OCI-M2 (cell line): ENCODE data around the gene FAAP20.
A peak's percentile ranks its signal among the peaks of the same experiment; 100 is the strongest.

Source experiments
- DNase-seq: peaks from one replicate; lab custom pipeline; 2025; ENCODE audit not compliant: unreplicated experiment; lab: John Stamatoyannopoulos, UW

The FAAP20 gene

DNA sequence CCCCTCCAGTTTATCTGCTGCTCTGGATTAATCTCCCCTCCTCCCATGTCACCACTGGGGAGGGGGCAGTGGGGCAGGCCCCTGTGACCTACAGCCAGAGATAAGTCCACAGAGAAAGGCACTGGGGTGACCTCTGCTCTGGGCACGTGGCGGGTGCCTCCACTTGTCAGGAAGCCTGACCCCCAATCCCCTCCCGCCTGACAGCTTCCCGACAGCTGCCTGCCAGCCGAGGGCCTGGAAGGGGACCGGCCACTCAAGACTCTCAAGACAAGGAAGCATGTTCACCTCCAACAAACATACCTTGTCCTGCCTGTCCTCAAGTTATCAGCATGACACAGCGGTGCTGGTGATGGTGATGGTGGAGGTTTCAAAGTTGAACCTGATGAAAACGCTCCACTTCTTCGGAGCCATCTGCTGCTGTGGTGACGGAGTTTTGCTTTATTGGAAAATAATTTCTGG is 3.2 kb upstream of the FAAP20 start:
- peak; percentile 9 for DNase-seq

DNA sequence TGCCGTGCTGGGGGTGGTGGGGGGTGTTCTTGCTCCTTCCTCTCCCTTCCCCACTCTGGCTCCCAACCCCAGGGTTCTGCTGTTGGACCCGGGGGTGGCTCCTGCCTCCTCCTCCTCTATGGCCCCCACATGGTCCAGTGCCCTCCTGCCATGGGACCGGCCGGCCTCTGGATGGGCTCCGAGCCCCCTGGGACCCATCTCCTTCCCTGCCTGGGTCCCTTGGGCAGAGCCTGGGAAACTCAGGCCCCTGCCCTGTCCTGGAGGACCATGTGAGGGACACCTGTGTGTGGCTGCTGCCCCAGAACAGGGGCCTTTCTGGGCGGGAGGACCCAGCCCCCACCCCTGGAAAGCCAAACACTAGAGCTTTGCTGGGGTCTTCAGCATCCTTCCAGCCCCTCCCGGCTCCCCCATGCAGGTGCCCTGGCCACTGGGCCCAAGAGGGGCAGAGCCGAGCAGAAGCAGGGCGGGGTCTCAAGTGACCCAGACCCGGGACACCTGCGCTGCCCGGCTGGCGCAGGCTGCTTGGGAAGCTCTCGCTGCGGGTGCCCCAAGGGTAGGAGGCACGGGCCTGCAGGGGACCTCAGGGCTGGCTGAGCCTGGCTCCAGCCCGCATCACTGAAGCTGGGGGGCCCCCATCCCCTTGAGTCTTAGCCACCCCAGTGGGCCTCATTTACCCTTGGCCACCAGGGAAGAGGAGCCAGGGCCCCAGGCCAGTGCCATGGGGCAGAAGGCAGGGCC is 2.5 kb upstream of the FAAP20 start:
- no peak for DNase-seq

DNA sequence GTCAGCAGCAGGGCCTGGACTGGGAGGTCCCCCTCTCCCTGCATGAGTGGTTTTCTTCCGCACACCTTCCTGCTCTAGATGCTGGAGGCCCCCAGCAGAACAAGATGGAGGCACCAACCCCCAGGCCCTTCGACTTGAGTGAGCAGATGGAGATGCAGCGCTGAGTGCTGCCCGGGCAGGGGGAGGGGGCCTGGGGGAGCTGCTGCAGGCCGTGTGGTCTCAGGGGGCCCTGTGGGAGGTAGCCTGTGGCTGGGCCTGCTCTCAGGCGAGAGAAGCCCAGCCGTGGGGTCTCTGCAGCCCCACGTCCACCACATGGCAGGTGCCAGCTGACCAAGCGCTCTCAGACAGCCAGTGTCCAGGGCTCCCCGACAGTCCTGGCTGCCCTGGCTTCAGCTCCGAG is 1.2 kb upstream of the FAAP20 start:
- no peak for DNase-seq

DNA sequence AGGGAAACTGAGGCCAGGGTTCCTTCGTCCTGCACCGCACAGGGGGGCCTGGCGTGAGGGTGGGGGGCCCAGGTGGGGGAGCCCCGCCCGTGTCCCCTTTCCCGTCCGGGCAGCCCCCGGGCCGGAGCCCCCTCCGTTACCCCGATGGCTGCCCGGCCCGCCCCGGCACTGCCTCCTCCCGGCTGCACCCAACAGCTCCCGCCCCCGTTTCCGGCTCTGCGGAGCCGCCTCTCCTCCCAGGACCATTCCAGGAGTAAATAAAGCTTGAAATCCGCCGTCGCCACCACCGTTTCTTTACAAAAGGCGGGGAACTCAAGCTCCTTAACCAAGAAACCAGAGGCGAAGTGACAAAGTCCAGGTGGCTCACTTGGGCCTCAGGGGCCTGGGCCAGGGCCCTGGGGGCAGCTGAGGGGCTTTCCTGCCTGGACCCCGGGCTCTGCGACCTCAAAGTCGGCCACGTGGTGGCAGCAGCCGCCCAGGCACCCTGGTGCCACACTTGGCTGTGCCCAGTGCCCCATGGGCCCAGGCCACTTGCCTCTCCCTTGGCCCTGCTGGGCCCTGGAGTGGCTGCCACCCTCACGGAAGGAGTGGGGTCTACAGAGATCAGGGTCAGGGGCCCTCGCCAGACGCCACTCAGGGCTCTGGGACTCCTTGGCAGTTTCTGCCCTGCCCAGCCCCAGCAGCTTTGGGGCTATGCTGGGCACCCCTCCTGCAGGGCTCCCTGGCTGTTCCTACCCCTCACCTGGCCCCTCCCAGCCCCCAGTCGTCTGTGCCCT is 514 bp upstream of the FAAP20 start:
- DNase-seq, result peak; percentile 81

DNA sequence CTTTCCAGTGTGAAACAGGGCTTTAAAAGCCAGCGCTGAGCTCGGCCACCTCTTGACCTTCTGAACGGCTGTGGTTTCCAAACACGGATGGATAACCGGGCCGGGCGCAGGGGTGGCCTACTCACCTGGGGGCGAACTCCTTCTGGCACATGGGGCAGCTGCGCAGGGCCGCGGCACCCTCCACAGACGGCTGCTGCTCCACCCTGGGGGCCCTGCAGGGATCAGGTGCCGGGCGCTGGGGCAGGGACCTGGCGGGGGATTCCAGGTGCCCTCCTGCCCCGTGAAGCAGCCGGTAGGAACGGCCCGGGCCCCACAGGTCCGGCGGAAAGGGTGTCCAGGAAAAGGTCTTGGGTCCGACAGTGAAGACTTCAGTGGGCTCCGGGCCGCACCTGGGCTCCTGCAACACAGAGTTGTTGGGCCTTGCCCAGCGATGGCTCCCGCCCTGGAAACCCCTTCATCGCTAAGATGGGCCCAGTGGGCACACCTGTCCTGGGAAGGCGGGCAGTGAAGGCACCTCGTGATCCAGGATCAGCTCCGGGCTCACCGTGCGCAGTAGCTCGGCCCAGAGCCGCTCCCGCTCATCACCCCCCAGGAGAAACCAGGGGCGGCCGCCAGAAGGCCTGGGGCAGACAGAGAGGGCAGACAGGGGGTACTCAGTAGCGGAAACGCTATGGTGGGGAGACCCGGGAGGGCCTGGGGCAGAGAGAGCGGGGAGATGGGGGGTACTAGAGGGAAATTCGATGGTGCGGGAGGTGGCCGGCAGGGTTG is 874 bp downstream of the FAAP20 start:
- DNase-seq, result no peak

DNA sequence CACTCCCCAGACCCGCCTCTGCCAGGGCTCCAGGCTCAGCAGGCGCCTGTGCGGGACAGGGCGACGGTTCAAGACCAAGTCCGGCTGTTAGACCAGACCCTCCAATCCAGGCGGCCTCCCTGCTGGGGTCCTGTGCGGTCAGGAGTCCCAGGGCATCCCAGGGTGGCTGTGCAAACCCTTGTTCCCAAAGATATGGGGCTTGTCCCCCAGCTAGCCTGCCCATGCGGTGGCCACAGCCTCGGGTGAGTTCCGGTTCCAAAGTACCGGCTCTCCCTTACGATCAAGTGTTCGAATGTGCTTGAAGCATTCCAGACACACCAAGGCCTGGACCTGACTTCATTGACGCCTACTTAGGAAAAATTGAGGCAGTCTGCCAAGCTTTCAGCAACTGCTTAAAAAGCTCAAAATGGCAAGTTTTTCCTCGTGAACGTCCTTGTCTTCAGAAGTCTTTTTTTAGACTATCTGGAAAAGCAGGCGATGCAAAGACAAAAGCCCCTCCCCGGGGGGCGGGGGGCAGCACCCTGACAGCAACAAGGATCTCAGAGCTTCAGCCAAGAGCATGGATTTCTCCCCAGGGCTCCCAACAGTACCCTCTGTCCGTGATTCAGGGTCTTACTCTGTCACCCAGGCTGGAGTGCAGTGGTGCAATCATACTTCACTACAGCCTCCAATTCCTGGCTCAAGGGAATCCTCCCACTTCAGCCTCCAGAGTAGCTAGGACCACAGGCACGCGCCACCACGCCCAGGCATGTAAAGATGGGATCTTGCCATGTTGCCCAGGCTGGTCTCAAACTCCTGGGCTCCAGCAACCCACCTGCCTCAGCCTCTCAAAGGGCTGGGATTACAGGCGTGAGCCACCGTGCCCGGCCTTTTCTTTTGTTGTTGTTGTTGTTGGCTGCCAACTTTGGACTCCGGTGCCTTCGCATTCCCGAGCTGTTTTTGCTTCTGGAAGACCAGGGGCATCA is 2.3 kb downstream of the FAAP20 start:
- DNase-seq, result no peak

DNA sequence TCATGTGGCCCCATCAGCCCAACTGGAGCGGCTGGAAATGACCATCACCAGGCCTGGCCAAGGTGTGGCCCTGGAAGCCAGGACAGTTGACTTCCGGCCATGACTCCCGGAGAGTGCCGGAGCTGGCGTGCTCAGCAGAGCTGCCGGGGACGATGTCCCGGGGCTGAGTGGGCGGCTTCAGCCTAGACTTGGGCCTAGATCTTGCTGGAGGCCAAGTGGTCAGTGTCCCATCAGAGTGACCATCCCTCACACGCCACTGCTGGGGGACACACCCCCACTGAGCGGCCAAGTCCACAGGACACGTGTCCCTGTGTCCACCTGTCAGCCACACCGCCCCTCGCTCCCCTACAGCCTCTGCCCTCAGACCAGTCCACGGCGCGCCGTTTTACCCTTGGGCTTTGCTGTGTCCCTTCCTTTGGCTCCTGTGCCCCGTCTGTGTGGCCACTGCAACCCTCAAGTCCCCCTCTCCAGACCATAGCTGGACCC is 4.0 kb downstream of the FAAP20 start:
- no peak for DNase-seq

DNA sequence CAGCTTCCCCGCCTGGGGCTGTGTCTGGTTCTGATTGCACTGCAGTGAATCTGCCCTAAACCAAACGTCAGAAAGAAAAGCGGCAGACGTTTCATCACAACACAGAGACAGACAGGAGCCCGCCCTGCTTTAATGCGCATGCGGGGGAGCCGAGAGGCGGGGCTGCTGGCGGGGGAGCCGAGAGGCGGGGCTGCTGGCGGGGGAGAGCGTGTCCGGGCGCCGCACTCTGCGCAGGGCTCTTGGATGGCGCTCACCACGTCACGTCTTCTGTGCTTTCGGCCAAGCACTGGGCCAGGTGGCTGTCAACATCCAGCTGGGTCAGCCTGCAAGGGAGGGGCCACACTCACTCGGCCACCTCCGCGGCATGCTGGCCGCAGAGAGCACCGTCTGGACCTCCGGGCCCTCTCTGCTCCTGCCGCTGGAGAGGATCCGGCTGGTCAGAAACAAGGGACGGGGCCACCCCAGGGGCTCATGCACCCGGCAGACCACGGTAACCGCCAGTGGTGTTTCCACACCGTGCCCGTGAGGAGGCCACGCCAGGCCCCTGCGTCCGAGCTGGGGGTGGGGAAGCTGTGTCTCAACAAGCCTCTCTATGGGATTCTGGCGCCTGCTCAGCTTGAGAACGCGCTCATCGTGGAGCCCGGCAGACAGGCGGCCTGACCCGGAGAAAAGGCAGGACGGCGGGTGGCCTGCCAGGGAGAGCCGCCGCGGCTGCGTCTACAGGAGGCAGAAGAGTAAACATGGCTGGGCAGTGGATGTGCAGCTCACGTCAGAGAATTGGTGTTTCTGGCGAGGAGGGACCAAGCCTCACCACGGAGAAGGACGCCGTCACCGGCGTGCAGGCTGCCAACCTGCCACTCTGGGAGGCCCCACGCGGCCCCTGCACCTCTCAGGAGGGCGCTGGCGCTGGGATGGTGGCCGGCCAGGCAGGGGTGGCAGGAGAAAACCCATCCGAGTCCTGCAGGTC is 4.8 kb downstream of the FAAP20 start:
- no peak for DNase-seq

DNA sequence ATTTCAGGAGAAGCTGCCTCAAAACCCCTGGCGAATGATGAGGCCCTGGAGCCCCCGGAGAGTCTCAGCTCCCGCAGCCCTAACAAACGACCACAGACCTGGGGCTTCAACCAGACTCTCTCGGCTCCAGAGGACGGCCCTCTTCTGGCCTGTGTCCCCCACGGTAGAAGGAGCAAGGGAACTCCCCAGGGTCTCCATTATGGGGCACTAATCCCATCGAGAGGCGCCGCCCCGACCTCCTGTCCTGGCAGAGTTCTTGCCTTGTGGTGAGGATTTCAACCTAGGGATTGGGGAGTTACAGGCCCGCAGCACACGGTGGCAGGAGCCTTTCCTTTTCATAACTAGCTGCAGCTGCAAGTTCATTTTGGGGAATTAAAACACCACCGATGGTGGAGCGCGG is 6.2 kb downstream of the FAAP20 start:
- no peak for DNase-seq

DNA sequence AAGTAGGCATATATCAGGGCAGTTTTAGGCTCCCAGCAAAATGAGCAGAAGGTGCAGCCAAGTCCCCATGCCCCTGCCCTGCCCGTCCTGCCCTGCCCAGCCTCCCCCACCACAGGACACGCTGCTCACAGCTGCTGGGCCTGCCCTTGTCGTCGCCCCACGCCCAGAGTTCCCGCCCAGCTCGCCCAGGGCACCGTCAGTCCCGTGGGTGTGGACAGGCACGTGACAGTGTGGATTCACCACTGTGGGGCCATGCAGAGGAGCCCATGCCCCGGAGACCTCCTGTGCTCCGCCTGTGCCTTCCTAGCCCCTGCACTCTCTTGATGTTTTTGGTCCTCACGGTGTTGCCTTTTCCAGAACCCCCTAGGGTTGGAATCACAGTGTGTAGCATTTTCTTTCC is 7.0 kb downstream of the FAAP20 start:
- DNase-seq, result no peak

DNA sequence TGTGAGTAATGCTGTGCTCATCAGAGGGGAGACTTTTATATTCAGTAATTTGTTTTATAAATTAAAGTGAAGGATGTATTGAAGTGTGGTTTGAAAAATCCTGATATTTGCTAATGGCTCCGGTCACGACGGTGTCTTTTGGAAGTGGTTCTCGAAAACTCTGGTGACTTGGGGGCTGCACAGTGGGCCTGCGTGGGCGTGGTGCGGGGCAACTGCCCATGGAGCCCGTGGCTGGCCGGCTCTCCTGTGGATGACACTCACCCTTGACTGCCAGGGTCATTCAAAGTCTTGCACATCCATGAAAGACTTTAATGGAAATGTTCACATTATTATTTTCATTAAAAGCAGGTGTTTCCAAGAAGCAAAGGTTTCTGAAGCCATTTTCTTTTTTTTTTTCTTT is 7.7 kb downstream of the FAAP20 start:
- DNase-seq, result no peak

DNA sequence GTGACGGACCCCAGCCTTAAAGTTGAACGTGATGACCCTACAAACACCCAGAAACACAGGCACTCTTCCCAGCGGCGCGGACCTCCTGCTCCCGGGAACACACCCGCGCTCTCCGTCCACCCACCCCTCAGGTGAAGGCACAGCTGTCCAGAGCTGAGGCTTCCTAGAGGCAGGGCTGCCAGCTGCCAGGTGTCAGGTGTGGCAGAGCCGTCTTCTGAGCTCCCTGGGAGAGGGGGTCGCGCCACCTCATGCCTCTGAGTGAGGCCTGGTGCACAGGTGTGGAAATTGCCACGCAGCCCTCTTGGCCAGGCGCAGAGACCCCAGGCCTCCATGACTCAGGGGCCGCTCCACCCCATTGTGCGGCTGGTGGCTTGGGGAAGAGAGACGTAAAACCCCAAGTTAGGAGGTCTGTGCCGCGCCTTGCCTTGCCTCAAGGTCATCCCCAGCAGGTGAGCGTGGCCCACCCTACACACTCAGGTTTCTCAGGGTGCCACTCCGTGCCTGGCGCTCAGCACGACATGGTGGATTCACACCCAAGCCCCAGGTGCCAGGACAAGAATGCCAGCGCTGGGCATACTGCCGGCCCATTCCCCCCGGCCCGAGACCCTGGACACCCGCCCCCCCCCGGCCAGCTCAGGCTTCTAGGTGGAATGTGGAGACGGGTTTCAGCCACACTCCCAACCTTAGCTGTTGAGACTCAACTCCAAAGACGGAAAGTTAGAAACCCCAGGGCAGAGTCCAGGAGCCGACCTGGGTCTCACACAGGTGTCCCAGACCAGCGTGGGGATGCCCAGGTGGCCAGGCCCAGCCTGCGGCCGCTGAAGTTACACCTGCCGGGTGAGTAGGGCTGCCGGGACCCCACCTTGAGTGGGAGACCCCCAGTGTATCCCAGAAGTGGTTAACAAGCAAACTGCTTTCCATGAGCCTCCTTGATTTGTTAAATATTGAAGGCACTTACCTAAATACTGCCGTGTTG is 8.4 kb downstream of the FAAP20 start:
- no peak for DNase-seq

DNA sequence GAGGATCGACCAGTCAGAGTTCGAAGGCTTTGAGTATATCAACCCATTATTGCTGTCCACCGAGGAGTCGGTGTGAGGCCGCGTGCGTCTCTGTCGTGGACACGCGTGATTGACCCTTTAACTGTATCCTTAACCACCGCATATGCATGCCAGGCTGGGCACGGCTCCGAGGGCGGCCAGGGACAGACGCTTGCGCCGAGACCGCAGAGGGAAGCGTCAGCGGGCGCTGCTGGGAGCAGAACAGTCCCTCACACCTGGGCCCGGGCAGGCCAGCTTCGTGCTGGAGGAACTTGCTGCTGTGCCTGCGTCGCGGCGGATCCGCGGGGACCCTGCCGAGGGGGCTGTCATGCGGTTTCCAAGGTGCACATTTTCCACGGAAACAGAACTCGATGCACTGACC is 9.6 kb downstream of the FAAP20 start:
- no peak for DNase-seq

DNA sequence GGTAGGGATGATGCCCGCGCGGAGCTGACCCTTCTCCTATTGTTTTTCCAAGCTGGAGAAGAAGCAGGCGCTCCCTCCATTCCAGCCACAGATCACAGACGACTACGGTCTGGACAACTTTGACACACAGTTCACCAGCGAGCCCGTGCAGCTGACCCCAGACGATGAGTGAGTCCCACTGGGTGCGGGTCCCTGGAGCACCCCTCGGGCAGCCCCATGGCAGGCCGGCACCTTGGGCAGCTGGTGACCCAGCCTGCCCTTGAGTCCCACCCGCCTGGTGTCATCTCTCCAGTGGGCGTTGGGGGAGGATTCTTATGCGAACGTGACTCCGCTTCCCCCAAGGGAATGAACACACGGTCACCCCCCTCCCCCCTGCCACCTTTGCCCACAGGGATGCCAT is 10.0 kb downstream of the FAAP20 start:
- DNase-seq, result no peak

DNA sequence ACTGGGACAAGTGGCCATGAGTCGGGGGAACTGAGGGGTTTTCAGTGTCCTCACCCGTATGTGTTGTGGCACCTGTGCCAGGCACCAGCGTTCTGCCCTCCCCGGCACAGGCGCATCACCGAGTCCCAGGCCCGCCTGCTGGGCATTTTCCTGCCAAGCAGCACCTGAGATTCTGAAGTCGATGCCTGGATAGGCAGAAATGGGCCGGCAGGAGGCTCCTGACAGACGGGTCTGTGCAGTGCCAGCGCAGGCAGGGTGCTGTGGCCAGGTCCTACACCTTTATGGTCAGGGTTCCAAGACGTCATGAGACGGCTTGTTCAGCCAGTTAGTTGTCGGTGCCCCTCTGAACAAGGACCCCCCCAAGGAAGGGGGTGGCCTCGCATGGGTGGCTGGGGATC is 10.6 kb downstream of the FAAP20 start:
- DNase-seq, result no peak

DNA sequence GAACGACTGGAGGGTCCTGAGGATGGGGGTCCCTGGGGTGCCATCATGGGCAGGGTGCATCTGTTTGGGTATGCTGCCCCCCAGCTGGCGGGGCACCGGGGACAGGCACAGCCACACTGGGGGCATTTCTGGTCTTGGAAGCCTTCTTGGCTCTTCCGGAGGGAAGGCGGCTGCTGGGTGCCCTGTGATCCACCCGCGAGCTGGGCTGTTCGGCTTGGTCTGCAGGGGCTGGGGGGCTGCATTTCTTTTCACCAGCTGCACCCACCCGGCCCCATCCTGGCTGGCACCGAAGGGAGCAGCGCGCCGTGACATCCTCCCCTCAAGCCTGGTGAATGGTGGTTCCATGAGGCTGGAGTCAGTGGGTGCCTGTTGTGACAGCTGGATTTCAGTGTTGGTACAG is 12.2 kb downstream of the FAAP20 start:
- no peak for DNase-seq

DNA sequence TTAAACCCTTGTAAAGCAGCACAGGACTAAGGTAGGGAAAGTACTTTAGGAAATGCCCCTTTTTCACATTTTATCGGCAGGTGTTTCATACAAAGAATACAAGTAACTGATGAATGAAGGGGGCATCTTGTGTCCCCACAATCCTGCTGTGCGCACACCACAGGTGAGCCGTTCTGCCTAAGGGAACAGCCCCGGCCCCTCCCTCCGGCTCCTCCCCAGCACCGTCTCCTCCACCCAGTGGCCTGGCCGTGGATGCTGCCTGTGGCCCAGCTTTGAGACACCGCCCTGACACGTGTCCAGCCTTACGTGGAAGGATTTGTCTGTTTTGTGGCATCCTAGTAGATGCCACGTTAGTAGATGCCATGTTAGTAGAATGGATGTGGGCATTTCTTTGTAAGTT is 12.8 kb downstream of the FAAP20 start:
- no peak for DNase-seq

DNA sequence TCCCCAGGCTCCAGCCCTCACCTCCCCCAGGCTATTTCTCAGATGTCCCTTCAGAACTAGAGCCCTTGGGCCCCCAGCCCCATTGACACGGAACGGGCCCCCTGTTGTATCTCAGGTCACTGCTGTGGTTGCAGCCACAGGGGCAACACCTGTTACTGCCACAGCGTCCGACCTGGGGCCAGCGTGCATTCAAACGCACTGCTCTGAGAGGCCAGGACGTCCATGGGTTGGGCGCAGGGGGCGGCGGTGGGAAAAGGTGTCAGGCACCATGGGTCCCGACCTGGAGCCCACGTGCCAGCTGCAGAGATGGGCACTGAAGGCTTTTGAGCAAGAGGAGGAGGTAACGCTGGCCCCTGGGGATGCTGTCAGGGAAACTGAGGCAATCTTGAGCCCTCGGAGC is 13.3 kb downstream of the FAAP20 start:
- no peak for DNase-seq
